NCI-H524 (cell line): ENCODE results near the gene CENPVL3.
"Not testable (repeated sequence)": the region's sequence is repeated elsewhere in the genome, so short reads cannot be mapped to it uniquely, and the experiment has no call there.

ENCODE experiments used
- DNase-seq, 2 experiments: peaks; one replicate each; lab custom pipeline; 2025; lab: John Stamatoyannopoulos, UW

Gene CENPVL3

DNA sequence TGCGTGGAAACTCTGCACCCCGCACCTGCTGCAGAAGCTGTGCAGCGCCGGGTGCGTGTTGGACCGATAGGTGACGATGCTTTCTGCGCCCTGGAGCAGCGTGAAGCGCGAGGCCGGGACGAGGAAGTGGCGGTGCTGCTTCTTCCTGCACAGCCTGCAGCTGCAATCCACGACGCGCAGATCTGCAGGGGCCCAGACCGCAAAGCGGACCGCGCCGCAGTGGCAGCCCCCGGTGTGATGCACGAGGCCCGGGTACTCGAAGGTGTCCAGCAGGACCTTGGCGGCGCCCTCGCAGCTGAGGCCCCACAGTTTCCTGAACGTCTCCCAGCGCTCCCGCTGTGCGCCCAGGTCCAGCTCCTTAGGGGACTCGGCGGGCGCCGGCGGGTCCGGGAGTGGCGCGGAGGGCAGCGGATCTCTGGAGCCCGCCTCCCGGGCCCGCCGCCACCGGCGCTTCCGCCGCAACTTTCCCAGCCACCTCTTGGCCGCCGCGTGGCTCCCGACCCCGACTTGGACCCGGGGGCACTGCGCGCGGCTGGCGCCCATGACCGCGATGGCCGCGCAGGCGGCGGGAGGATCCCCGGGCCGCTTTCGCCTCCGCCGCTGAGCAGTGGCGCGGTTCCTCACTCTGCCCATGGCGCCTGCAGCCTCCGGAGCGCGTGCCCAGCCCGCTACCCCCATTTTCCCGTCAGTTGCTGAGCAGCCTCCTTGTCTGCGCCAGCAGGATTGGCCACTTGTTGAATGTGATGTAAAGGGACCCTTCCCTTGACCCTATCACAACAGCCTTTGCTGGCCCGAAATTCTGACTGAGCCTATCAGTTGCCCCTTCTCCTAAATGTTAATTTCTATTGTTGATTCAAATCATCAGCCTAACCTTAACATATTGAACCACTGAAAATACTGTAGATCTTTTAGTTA lies at the start of gene CENPVL3:
CENPVL3 (minus strand) TSS at position 672 of the 915 bp plus-strand sequence; CDS start at position 633, 39 bp downstream.
- DNase-seq: not testable (repeated sequence)

DNA sequence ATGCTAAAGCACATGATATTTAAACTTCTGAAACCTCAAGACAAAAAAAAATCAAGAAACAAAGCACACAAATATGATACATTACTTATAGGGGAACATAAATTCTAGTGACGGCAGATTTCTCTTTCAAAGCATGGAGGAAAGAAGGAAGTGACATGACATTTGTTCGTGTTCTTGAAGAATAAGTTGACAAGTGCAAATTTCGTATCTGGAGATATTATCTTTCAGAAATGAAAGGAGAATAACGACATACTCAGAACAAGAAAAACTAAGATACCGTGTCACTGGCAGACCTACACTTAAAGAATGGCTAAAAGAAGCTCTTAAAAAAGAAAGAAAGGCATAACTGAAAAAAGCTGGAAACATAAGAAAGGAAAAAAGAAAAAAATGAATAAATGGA lies 47.3 kb upstream of the CENPVL3 start:
- no peak for DNase-seq

DNA sequence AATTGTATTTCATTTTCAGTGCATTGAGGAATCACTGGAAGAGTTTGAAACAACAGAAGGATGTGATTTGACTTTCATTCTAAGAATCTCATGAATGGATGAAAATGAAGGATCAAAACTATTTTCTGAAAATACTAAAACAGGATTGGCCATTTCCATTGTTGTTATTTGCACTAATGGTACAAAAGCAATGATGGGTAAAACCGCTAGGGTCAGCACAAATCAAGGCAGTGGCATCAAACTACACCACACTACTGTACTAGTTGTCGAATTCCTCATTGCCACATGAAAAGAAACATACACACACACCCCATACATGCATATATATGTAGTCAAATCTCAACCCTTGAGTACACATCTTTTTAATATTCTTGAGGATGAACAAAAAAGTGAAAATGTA lies 24.7 kb upstream of the CENPVL3 start:
- DNase-seq: no peak

DNA sequence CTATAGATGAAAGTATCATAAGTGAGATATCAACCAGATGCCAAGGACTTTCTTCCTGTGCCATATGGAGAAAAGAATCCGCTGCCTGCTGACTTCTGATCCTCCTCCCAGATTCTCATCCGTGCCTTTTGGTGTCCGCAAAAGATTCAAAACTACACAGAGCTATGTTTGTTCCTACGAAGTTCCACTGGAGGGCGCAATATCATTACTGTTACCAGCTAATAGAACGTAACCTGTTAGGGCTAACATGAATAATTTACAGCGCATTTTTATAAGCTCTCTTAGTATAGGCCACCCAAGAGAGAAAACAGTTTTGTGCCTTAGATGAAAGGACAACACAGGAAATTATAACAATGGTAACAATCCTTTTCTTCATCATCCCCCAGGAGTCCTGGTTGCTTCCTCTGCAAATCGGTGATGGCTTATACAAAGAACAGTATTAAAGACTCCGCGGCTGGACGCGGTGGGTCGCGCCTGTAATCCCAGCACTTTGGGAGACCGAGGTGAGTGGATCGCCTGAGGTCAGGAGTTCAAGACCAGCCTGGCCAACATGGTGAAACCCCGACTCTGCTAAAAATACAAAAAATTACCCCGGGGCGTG lies 22.8 kb upstream of the CENPVL3 start:
- peak; percentile 24 to 70 for DNase-seq

DNA sequence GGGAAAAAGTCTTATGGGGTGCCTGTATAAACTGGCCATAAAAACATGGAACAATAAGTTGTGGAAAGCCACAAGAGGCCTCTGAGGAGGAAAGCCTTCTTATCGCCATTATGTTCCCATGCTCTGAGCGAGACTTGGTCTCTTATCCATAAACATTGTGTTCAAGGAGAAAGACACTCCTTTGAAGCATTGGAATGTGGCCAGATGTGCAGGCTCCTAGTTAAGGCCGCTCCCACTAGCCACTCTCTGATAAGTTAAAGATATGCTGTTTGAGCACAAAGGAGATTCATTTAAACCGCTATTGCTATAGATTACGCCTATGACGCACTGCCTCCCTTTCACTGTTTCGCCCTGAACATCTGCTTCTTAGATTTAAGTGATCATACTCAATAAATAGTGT lies 17.8 kb upstream of the CENPVL3 start:
- DNase-seq: not testable (repeated sequence)

DNA sequence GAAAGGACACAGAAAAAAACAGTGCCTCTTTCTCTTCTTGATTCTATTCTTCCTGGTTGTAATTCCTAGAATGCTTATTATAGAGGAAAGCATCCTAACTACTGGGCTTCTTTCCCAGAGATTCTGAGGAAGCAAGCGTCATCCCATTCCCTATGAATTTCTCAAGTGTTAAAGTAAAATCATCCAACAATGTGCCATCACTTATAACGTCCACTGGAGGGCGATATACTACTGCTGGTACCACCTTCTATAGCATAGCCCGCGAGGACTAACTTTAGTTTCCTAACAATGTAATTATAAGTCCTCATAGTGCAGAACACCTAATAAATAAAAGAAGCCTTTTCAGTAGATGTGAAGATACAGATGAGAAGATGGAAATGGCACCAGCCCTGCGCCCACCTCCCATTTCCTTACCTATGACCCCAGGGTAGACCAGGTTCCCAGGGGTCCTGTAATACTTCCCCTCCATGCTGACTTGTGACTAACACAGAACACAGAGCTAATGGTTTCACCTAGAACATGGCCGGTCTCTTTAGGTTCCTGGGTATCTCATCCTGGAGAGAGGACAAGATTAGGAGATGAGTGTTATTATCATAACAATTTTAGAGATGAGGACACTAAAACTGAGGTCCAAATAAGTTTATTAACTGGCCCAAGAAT lies 4.2 kb downstream of the CENPVL3 start:
- DNase-seq: peak in 1 of 2 experiments; percentile 43

DNA sequence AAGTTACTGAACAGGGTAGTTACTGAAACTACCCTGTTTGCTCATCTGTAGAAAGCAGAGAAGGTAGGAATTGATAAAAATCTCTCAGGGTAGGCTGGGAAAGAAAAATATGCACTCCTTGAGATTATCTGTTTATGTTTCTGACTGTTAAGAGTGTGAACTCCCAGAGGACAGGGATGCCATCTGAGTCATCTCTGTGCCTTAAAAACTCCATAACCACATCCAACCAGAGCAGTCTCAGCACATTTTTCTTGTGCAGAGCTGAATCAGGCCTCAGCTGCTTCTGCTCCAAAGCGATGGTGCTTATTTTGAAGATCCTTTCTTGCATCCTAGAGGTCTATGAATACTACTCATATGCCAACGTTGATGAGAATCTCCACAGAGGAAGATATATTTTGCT lies 9.9 kb downstream of the CENPVL3 start:
- DNase-seq: no peak

DNA sequence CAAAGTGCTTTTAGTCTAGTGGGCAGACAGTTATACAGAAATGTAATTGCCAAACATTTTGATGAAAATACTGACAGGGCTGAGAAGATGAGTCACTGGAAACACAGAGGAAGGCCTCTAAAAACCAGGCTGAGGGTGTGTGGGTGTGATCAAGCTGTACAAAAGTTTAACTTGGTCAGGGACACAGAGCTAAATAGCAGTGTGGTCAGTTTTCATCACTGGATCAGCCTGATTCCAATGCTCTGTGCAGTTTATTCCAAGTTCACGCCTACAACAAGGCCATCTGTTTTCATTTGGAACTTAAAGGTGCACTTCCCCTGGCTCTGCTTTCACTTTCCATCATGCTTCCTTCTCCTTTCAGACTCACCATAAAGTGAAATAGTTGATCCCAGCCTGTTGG lies 10.6 kb downstream of the CENPVL3 start:
- no peak for DNase-seq

DNA sequence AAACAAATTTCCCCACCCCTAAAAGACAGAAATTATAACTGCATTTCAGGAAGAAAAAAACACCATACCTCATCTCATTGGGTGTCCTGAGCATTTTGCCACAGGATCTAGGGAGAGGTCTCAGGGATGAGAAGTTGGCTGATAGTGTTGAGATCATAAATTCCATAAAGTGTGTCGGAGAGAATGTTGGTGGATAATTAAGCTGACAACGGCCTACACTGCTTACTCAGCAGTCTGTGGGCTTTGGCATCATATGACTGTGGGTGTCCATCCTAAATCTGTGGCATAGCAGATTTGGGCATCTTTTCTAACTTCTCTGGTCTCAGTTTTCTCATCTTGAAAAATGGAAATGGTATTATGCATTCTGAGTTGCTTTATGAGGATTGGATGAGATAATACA lies 12.3 kb downstream of the CENPVL3 start:
- no peak for DNase-seq

DNA sequence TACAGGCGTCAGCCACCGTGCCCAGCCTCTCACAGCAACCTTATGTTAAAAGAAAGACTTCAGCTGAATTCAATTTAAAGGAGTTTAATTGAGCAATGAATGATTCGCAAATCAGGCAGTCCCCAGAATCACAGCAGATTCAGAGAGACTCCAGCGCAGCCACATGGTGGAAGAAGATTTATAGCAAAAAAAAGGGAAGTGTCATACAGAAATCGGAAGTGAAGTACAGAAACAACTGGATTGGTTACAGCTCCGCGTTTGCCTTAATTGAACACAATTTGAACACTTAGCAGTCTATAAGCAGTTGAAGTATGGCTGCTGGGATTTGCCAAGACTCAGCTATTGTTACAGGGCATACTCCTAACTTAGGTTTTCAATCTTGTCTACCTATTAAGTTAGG lies 19.8 kb downstream of the CENPVL3 start:
- no peak for DNase-seq

DNA sequence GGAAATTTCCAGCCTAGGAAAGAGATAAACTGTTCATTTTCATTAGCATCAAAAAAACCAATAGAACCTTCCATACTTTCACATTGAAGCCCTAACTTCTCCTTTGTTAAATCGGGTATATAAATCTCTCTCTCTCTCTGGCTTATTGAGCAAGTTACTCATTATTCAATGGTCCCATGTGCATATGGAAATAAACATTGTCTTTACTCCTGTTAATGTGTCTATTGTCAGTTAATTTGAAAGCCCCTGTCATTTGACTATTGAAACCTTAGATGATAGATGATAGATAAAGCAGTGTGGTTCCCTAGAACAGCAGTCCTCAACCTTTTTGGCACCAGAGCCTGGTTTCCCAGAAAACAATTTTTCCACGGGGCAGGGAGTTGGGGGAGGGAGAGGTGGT lies 46.8 kb downstream of the CENPVL3 start:
- DNase-seq: no peak

DNA sequence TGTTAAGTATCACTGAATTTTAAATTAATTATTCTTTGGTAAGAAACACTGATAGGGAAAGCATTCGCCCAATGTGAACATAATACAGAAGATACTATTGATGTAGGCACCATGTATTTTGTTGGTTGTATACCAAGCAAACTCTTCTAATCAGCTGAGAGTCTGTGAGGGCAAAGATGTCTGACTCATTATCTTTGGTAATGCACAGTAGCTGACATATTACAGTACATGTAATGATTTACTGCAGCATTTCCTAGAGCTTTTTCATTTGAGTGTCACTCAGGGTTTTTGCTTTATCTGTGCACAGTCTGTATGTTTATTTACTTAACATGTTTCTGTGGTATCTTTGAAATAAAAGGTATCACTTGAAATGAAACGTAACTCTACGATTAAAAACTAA lies 49.2 kb downstream of the CENPVL3 start:
- no peak for DNase-seq

DNA sequence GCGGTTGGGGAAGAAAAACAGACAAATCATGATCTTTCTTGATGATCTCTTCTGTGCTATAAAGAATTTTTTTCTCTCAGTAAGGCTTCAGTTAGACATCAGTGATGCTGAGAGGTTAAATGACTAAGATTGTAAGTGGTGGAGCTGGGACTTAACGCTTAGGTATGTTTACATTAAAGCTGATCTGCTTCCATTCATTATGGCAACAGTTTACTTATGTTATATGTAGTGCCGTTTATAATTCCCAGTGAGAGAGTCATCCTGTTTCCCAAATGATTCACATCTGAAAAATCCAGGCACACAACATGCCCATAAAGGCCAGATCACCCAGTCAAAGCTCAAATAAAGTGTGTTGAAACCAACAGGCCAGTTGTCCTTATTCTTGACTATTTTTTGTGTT lies 50.1 kb downstream of the CENPVL3 start:
- DNase-seq: no peak
